ENCODE measurements around the gene IGFBP3. TPM values are rescaled to one million over a fixed set of nuclear protein-coding genes. Genes with fewer than 3 reads are reported as not detected.

IGFBP3 gene
- total and polyA plus RNA-seq, 2 of the 13 experiments (the other 11 are each of a cell fraction or from before 2014, with no cell fraction given): 57.5 TPM; not detected in 1

DNA sequence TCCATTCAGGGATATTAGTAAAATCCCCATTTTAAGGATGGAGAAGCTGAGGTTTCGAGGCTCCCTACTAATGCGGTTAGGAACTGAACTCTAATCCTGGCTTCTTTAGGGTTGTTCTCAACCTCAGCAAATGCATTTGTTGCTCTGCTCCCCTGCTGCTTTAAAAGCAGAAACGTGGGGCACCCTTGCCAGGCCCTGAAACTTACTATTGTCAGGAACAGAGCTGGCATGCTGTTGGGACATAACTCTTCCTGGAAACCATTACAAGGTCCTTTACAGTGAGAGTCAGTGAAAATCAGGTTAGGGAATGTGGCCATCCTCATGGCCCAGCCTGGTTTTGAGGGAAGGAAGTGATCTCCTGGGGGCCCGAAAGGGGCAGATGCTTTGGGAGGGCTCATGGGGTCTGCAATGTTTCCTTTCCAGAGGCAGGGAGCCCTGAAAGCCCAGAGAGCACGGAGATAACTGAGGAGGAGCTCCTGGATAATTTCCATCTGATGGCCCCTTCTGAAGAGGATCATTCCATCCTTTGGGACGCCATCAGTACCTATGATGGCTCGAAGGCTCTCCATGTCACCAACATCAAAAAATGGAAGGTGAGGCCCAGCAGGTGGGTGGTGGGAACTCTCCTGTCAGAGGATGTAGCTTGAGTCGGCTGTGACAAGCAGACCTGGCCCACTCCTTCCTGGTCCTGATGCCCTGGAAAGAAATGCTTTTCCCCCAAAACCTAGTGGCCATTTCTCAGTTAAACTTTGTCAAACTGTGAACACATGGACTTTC lies 30.8 kb downstream of the IGFBP3 start (continued):
- TF ChIP-seq, protein P1, sequence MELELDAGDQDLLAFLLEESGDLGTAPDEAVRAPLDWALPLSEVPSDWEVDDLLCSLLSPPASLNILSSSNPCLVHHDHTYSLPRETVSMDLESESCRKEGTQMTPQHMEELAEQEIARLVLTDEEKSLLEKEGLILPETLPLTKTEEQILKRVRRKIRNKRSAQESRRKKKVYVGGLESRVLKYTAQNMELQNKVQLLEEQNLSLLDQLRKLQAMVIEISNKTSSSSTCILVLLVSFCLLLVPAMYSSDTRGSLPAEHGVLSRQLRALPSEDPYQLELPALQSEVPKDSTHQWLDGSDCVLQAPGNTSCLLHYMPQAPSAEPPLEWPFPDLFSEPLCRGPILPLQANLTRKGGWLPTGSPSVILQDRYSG (CRISPR knock-in tag; IDR thresholded peaks at IDR 0.05): no peak
- TF ChIP-seq YEATS2 (CRISPR knock-in tag; IDR thresholded peaks at IDR 0.05; ENCODE audit: borderline replicate concordance) (no peak), ZNF350 (CRISPR knock-in tag; IDR thresholded peaks at IDR 0.05; ENCODE audit: borderline replicate concordance, low read depth) (peak; percentile 27; the same call in 1 of the 2 replicates), ZNF747 (CRISPR knock-in tag; IDR thresholded peaks at IDR 0.05; ENCODE audit: borderline replicate concordance) (no peak), IKZF1 (IDR thresholded peaks at IDR 0.05) (no peak), FOXC1 (CRISPR knock-in tag; IDR thresholded peaks at IDR 0.05; ENCODE audit: borderline replicate concordance) (peak; percentile 54; the same call in 1 of the 2 replicates), JUND (CRISPR knock-in tag; IDR thresholded peaks at IDR 0.05) (no peak), NR2F1 (CRISPR knock-in tag; IDR thresholded peaks at IDR 0.05) (0 out of 4 replicates have a peak, but pooled peaks of 1 of the 2 experiments have one; percentile 17)
- TF ChIP-seq, protein P2, sequence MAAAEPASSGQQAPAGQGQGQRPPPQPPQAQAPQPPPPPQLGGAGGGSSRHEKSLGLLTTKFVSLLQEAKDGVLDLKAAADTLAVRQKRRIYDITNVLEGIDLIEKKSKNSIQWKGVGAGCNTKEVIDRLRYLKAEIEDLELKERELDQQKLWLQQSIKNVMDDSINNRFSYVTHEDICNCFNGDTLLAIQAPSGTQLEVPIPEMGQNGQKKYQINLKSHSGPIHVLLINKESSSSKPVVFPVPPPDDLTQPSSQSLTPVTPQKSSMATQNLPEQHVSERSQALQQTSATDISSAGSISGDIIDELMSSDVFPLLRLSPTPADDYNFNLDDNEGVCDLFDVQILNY (CRISPR knock-in tag; conservative IDR thresholded peaks at IDR 0.05): no peak
- TF ChIP-seq, protein P3, sequence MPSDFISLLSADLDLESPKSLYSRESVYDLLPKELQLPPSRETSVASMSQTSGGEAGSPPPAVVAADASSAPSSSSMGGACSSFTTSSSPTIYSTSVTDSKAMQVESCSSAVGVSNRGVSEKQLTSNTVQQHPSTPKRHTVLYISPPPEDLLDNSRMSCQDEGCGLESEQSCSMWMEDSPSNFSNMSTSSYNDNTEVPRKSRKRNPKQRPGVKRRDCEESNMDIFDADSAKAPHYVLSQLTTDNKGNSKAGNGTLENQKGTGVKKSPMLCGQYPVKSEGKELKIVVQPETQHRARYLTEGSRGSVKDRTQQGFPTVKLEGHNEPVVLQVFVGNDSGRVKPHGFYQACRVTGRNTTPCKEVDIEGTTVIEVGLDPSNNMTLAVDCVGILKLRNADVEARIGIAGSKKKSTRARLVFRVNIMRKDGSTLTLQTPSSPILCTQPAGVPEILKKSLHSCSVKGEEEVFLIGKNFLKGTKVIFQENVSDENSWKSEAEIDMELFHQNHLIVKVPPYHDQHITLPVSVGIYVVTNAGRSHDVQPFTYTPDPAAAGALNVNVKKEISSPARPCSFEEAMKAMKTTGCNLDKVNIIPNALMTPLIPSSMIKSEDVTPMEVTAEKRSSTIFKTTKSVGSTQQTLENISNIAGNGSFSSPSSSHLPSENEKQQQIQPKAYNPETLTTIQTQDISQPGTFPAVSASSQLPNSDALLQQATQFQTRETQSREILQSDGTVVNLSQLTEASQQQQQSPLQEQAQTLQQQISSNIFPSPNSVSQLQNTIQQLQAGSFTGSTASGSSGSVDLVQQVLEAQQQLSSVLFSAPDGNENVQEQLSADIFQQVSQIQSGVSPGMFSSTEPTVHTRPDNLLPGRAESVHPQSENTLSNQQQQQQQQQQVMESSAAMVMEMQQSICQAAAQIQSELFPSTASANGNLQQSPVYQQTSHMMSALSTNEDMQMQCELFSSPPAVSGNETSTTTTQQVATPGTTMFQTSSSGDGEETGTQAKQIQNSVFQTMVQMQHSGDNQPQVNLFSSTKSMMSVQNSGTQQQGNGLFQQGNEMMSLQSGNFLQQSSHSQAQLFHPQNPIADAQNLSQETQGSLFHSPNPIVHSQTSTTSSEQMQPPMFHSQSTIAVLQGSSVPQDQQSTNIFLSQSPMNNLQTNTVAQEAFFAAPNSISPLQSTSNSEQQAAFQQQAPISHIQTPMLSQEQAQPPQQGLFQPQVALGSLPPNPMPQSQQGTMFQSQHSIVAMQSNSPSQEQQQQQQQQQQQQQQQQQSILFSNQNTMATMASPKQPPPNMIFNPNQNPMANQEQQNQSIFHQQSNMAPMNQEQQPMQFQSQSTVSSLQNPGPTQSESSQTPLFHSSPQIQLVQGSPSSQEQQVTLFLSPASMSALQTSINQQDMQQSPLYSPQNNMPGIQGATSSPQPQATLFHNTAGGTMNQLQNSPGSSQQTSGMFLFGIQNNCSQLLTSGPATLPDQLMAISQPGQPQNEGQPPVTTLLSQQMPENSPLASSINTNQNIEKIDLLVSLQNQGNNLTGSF (CRISPR knock-in tag; IDR thresholded peaks at IDR 0.05): 0 out of 2 replicates have a peak, but pooled peaks have one; percentile 71
- TF ChIP-seq, protein P4, sequence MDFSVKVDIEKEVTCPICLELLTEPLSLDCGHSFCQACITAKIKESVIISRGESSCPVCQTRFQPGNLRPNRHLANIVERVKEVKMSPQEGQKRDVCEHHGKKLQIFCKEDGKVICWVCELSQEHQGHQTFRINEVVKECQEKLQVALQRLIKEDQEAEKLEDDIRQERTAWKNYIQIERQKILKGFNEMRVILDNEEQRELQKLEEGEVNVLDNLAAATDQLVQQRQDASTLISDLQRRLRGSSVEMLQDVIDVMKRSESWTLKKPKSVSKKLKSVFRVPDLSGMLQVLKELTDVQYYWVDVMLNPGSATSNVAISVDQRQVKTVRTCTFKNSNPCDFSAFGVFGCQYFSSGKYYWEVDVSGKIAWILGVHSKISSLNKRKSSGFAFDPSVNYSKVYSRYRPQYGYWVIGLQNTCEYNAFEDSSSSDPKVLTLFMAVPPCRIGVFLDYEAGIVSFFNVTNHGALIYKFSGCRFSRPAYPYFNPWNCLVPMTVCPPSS (IDR thresholded peaks at IDR 0.05): no peak
- TF ChIP-seq, protein P5, sequence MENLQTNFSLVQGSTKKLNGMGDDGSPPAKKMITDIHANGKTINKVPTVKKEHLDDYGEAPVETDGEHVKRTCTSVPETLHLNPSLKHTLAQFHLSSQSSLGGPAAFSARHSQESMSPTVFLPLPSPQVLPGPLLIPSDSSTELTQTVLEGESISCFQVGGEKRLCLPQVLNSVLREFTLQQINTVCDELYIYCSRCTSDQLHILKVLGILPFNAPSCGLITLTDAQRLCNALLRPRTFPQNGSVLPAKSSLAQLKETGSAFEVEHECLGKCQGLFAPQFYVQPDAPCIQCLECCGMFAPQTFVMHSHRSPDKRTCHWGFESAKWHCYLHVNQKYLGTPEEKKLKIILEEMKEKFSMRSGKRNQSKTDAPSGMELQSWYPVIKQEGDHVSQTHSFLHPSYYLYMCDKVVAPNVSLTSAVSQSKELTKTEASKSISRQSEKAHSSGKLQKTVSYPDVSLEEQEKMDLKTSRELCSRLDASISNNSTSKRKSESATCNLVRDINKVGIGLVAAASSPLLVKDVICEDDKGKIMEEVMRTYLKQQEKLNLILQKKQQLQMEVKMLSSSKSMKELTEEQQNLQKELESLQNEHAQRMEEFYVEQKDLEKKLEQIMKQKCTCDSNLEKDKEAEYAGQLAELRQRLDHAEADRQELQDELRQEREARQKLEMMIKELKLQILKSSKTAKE (CRISPR knock-in tag; IDR thresholded peaks at IDR 0.05; ENCODE audit: borderline replicate concordance): peak; percentile 48
- TF ChIP-seq, protein P6, sequence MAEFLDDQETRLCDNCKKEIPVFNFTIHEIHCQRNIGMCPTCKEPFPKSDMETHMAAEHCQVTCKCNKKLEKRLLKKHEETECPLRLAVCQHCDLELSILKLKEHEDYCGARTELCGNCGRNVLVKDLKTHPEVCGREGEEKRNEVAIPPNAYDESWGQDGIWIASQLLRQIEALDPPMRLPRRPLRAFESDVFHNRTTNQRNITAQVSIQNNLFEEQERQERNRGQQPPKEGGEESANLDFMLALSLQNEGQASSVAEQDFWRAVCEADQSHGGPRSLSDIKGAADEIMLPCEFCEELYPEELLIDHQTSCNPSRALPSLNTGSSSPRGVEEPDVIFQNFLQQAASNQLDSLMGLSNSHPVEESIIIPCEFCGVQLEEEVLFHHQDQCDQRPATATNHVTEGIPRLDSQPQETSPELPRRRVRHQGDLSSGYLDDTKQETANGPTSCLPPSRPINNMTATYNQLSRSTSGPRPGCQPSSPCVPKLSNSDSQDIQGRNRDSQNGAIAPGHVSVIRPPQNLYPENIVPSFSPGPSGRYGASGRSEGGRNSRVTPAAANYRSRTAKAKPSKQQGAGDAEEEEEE (CRISPR knock-in tag; IDR thresholded peaks at IDR 0.05; ENCODE audit: borderline replicate concordance): no peak

Measured in HepG2 (cell line).